ENCODE data around the gene TLE2.

TLE2 gene

GRCh38 chr19:3029065-3029923, at the start of gene TLE2:
Gene TLE2 (minus strand): TSS chr19:3029280. CDS start chr19:3028904, 376 bp downstream.
- no peak for DNase-seq (ENCODE audit: low read depth in 2 of 2)

DNA sequence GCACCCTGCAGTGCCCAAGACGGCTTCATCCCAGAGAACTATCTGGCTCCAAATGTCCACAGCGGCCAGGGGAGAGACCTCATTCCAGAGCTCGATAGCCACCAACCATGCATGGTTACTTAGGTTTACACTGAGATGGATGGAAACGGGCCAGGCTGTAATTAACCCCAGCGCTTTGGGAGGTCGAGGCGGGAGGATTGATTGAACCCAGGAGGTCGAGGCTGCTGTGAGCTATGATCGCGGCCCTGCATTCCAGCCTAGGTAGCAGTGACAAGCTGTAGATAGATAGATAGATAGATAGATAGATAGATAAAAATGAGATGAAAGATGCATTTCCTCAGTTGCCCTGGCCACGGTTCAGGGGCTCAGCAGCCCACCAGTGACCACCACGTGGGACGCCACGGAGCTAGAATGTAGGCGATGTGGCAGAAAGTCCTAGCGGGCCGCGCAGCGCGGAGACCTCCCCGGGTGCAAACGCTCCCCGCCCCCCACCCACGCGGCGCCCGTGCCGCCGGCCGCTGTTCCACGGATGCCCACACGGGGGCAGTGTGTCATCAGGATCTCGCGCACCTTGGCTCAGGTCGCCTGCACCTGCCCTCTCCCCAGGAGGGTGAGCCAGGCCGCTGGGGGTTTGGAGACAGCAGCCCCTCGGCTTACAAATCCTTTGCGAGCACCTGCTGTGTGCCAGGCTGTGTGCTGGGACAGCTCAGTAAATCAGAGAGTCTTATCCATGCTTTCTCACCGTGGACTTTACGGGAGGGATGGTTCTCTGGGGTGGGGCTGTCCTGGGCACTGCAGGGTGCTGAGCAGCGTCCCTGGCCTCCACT, 46.7 kb upstream of the TLE2 start:
- DNase-seq (ENCODE audit: low read depth in 2 of 2): peak; percentile 77 to 82

DNA sequence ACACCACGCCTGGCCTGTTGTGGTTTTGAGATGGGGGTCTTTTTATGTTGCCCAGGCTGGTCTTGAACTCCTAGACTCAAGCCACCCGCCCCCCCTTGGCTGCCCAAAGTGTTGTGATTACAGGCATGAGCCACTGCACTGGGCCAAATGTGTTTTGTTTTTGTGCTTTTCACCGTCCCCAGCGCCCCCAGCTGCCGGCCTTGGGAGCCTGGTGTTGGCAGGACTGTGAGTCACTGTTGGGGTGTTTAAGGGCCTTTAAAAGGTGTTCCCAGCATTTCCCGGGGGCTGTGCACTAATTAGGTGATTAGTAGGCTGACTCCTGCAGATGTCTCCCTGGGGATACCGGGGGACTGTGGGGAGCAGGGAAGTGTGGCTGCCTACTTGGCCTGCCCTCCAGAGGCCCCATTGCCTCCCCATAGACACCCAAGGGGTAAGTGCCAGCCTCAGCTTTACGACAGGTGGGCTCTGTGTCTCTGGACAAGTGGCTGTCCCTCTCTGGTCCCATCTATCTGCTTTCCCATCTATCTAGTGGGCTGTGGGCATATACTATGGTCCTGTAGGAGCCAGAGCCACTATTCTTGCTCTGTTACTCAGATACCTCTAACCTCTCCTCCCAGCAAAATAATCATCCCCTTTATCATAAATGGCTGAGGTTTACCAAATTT, 45.0 kb upstream of the TLE2 start:
- no peak for DNase-seq (ENCODE audit: low read depth in 2 of 2)

- DNase-seq (ENCODE audit: low read depth in 2 of 2): no peak
Measured at GRCh38 chr19:3073159-3073563, 44.1 kb upstream of the TLE2 start.

- no peak for DNase-seq (ENCODE audit: low read depth in 2 of 2)
Measured at GRCh38 chr19:3071768-3072167, 42.7 kb upstream of the TLE2 start.

DNA sequence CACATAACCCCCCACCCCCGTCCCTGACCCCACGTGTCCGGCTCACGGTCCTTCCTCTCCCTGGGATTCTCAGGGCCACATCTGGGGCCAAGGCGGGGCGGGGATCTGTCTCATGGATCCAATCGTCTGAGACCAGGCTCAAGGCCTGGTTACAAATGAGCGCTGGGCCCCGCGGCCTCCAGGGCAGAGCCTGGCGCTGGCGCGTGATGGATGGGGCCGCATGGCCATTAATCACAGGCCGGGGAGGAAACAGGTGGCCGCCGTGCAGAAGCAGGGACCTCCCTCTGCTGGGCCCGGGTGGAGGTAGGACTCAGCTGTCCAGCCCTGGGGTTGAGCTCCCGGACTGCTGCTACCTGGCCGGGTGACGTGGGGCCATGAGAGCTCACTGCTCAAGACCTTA, 39.0 kb upstream of the TLE2 start:
- DNase-seq (ENCODE audit: low read depth in 2 of 2): no peak

DNA sequence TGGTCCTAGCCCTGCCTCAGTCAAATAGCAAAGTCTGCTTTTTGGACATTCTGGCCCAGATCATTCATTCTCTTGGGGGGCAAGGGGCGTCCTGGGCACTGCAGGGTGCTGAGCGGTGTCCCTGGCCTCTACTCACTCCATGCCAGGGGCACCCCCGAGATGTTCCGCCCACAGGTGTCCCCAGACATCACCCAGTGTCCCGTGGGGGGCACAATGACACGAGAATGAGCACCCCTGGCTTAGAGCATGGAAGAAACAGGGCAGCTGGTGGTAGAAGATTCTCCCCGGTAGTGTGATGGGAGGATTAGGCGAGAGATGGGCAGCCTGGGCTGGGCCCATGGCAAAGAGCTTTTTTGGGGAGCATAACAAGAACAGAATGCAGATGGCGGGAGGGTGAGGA, 38.5 kb upstream of the TLE2 start:
- DNase-seq (ENCODE audit: low read depth in 2 of 2): no peak

- no peak for DNase-seq (ENCODE audit: low read depth in 2 of 2)
Measured at GRCh38 chr19:3066482-3067049, 37.5 kb upstream of the TLE2 start.

DNA sequence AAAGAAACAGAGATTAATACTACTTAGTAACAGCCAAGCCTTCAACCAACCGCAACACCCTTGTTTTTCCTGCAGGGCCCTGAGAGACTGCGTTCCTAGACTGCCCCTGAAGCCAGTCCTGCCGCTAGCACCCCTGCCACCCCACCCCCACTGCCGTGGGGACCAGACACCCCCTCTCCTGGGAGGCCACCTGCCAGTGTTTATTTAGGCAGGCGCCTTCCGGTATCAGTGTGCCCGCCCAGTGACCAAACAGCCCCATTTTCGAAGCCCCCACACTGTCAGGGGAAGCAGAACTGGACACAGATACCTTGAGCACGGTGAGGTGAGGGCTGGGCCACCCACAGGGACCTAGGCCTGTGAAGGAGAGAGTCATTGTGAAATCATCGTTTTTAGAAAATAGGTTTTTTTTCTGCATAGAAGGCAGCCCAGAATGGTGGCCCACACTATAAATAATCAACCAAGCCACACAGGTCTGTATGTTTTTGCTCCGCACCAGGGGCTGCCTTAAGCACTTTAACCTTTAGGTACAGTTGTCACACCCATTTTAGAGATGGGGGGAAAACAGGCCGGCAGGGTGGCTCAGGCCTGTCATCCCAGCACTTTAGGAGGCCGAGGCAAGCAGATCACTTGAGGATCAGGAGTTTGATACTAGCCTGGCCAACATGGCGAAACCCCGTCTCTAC, 36.7 kb upstream of the TLE2 start:
- no peak for DNase-seq (ENCODE audit: low read depth in 2 of 2)

DNA sequence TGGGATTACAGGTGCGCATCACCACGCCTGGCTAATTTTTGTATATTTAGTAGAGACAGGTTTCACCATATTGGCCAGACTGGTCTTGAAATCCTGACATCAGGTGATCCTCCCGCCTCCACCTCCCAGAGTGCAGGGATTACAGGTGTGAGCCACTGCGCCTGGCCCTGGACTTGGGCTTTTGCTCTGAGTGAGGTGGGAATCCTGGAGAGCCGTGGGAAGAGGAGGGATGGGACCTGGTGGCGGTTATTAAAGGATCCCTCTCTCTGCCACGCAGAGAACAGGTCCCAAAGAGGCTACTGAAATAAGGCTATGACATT, 34.9 kb upstream of the TLE2 start:
- no peak for DNase-seq (ENCODE audit: low read depth in 2 of 2)

GRCh38 chr19:3062165-3063105, 33.4 kb upstream of the TLE2 start, which contains the start of gene TLE5:
Gene TLE5 (minus strand): TSS chr19:3062495. CDS start chr19:3062200, 295 bp downstream.
- peak; percentile 59 to 63 for DNase-seq (ENCODE audit: low read depth in 2 of 2)

- DNase-seq (ENCODE audit: low read depth in 2 of 2): peak; percentile 56 to 62
Measured at GRCh38 chr19:3061182-3062161, 32.4 kb upstream of the TLE2 start.

DNA sequence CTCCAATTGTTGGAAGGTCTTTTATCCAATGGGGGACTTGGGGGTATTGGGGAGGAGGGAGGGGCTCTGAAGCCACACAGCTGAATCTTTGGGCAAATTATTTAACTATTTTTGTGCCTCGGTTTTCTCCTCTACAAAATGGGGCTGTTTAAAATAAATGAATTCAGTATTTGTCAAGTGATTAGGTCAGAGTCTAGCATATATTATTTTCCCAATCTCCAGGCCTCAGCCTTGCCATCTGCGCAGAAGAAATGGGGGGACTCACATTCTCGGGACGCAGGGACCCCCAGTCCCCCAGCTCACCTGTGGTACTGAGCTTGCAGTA, 31.7 kb upstream of the TLE2 start:
- DNase-seq (ENCODE audit: low read depth in 2 of 2): no peak

GRCh38 chr19:3059653-3060052, 30.6 kb upstream of the TLE2 start:
- DNase-seq (ENCODE audit: low read depth in 2 of 2): no peak

GRCh38 chr19:3058821-3059314, 29.8 kb upstream of the TLE2 start:
- DNase-seq (ENCODE audit: low read depth in 2 of 2): no peak

DNA sequence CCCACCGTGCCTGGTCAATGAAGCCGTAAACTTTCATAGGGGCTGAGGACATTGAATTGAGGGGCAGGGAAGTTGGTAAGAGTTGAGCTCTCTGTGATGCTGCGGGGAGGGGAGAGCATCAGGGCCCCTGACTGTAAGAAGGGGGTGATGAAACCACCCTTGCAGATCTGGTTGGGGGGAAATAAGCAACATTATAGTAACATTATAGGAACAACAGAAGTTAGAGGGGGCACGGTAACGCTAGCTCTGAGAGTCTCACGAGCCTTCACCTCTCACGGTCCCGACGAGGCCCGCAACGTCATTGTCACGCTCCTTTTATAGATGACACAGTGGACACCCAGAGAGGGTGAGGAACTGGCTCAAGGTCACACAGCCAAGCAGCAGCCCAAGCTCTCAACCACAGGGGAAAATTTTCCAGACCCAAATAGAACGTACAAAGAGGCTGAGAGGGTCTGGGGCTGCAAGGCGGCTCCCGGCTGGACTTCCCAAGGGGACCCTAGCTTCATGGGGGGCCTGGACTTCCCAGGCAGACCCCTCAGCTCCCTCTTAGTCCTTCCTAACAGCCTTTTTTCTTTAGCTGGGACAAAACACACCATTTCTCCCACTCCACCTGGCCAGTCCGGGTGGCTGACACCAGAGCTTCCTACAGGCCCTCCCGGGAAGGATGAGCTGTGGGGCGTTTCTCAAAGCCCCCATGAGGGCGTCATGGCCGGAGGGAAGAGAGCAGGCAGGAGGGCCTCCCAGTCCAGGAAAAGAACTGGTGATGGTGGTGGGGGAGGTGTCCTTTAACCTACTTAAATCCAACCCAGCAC, 29.1 kb upstream of the TLE2 start:
- DNase-seq (ENCODE audit: low read depth in 2 of 2): no peak

GRCh38 chr19:3057275-3057714, 28.2 kb upstream of the TLE2 start:
- no peak for DNase-seq (ENCODE audit: low read depth in 2 of 2)

DNA sequence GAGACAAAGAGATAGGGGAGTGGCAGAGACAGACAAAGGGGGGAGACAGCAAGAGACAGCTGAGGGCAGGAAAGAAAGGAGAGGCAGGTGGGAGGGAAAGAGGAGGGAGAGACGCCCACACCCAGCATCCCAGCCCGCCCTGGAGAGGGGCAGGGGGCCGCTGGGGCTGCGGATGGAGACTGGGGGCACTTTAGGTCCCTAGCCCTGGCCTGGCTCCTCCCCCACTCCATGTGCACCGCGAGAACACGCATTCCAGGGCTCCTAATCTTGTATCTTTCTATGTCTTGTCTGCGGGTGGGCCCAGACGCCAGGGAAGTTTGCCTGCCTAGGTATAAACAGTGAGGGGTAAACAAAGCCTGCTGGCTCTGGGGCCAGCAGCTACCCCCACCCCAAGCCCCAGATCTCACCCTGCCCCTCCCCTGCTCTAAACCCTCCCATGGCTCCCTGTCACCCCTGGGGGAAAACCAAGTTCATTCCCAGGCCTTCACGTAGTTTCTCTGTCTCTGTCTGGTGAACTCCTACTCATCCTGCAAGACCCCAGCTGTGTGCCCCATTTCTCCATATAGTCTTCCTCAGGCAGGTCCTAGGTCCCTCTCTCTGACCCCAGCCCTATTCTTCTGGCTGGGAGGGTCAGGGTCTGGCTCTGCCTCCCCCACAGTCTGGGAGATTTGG, 27.5 kb upstream of the TLE2 start:
- DNase-seq (ENCODE audit: low read depth in 2 of 2): no peak
